AG09309 (cell line): ENCODE results near the gene MAN2A1.

Source experiments
- DNase-seq: peaks from one replicate; pipeline ENCODE4 v3.0.0-alpha.2; 2010; ENCODE audit warnings: low read depth
- H3K4me3 ChIP-seq: 2 replicates; pipeline ENCODE4 v1.5.1; 2011; ENCODE audit warnings: mild to moderate bottlenecking, low read depth, low read length, moderate library complexity; ENCODE audit not compliant: control insufficient read depth
- TF ChIP-seq, protein P1 (sequence below): IDR thresholded peaks from 2 replicates; pipeline ENCODE4 v1.5.1; 2011; ENCODE audit warnings: mild to moderate bottlenecking, low read depth, low read length, inconsistent platforms; ENCODE audit not compliant: insufficient read depth, control insufficient read depth; ENCODE audit errors: missing control alignments

The MAN2A1 gene

DNA sequence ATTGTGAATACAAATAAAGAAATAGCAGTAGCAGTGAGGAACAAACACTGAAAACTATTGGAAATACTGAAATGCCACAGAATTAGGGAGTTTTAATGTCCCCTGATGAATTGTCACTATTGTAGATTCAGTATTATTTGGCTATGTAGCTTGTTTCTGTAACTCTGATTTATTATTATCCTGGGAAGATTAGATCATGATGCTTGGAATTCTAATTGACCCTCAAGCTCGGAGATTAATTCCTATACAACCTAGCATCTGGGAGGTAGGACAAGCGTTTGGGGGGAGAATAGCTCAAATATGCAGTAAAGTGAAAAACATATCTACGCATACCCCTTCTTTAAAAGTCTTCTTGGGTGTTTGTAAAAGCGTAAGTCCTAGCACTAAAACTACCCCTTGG, 15.1 kb upstream of the MAN2A1 start:
- no peak for DNase-seq
- TF ChIP-seq, protein P1, sequence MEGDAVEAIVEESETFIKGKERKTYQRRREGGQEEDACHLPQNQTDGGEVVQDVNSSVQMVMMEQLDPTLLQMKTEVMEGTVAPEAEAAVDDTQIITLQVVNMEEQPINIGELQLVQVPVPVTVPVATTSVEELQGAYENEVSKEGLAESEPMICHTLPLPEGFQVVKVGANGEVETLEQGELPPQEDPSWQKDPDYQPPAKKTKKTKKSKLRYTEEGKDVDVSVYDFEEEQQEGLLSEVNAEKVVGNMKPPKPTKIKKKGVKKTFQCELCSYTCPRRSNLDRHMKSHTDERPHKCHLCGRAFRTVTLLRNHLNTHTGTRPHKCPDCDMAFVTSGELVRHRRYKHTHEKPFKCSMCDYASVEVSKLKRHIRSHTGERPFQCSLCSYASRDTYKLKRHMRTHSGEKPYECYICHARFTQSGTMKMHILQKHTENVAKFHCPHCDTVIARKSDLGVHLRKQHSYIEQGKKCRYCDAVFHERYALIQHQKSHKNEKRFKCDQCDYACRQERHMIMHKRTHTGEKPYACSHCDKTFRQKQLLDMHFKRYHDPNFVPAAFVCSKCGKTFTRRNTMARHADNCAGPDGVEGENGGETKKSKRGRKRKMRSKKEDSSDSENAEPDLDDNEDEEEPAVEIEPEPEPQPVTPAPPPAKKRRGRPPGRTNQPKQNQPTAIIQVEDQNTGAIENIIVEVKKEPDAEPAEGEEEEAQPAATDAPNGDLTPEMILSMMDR, result no peak
- H3K4me3 ChIP-seq, result no peak overlapping the region

DNA sequence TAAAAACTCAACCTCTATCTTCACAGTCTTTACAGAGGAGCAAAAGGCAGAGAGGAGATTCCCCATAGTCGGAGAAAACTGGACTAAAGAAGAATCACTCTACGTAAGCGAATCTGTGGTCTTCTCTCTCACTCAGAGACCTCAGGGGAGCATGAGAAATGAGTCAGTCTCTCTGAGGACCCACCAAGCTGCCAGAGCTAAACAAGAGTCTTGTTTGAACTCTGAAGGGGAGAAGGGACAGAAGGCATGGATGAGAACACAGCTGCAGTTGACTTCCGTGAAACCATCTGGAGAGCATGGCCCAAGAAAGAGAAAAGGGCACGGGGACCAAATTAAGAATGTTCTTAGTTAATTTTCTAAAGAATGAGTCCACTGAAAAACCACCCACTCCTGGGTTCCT, 12.8 kb upstream of the MAN2A1 start:
- no peak for DNase-seq
- H3K4me3 ChIP-seq, result no peak overlapping the region
- TF ChIP-seq, protein P1, result no peak

DNA sequence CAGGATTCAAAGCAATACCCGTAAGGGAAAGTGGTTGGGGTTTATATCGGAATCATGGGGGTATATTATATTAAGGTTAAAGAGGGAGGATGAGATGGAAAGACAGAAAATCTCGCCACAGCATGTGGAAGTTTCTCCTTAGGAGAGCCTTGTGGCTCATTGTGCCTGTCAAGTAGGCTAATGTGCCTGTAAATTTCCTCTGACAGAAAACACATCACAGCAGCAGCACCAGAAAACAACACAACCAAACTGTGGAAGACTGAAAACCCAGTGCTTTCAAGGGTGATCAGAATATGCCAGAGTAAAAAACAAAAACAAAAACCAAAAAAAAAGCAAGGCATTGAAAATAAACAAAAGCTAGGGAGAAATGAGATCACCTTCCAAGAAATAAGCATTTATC, 11.3 kb upstream of the MAN2A1 start:
- no peak overlapping the region for H3K4me3 ChIP-seq
- TF ChIP-seq, protein P1, result no peak
- DNase-seq, result no peak

DNA sequence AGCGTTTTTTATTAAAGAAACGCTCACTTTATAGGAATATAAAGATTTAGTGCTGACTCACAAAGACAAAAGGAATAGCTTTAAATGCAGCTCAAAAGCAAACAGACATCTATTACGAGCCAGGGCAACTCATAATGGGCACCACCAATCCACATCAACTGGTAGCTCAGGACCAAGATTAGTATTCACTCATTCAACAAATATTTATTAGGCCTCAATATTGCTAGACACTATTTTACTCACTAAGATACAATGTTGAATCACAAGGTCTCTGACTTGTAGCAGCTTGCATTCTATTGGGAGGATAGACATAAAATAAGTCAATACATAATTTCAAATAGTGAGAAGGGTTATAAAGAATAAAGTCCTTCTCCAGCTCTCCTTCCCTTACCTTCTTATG, 8.0 kb upstream of the MAN2A1 start:
- no peak overlapping the region for H3K4me3 ChIP-seq
- TF ChIP-seq, protein P1, result no peak
- no peak for DNase-seq

DNA sequence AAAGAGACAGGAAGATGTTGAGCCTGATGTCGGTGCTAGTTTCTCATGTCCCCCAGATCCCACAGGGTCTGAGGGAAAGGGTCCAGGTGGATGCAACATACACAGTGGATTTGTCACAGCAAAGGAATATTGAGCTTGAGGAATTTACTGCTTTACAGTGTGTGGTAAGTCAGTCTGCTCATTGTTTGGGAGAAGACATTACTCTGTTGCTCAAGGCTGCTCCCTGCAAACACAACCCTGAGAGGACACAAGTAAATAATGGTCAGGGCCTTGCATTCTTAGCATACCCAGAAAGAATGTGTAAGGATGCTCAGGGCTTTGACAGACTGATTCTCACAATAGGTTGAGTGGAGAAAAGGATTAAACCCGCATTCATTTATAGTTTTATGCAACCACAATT, 7.3 kb upstream of the MAN2A1 start:
- H3K4me3 ChIP-seq, result no peak overlapping the region
- TF ChIP-seq, protein P1, result no peak
- no peak for DNase-seq

DNA sequence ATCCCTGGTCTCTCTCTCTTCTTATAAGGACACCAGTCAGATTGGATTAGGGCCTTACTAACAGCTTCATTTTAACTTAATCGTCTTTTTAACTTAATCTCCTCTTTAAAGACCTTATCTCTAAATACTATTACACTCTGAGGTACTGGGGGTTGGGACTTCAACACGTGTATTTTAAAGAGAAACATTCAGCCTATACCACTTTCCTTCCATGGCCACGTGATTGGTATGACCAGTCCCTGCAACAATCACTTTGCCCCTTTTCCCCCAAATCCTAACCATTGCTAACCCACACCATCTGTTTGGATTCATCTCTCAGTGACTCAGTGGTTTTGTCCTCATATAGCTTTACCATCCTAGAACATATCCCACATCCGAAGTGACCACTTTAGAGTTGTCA, 3.8 kb upstream of the MAN2A1 start:
- H3K4me3 ChIP-seq, result no peak overlapping the region
- TF ChIP-seq, protein P1, result no peak
- DNase-seq, result no peak

DNA sequence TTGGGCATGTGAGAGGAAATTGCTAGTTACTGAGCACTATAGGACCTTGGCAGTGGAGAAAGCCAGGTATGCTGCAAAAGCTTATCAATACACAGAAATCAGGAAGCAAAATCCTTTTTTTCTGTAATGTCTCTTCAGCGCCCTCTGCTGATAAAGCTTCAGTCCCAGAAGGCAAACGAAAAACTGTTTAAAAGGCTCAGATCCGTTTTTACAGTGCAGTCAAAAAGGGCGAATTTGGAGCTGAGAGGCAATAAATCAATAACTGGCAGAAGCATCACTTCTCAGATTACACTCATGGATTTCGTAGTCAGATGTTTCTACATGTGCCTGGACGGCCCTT, 1.1 kb upstream of the MAN2A1 start:
- TF ChIP-seq, protein P1, result peak; percentile 14
- H3K4me3 ChIP-seq, result no peak overlapping the region
- DNase-seq, result no peak
